NOMO-1 treated with DMSO at 0.1 percent for 48 hours (cell line): ENCODE results near the gene ST6GALNAC3.
"Not testable (repeated sequence)": the region's sequence is repeated elsewhere in the genome, so short reads cannot be mapped to it uniquely, and the experiment has no call there.

ENCODE experiments used
- DNase-seq: peaks from one replicate; lab custom pipeline; 2025; ENCODE audit not compliant: unreplicated experiment; lab: John Stamatoyannopoulos, UW

Gene ST6GALNAC3

GRCh38 chr1:76317299-76317900 is 242.9 kb downstream of the ST6GALNAC3 start:
- DNase-seq: no peak

- peak; percentile 32 for DNase-seq
Observed at GRCh38 chr1:76330991-76331603, 256.6 kb downstream of the ST6GALNAC3 start.

DNA sequence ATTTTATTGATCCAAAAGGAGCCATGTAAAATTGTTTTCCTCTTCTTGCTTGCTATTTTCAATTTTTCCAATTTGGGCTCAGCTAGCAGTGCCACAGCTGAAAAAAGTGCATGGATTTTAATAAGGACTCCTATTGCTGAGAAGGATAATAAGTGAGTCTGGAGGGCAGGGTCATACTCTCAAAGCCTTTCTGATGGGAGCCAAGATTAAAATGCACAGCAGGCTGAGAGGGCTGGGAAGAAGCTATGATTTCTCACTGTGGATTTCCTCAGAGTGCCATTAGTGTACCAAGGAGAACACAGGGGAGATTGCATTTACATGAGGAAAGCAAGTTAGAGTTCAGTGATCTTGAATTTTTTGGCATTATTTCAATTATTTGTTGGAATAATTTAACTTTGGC is 261.3 kb downstream of the ST6GALNAC3 start:
- no peak for DNase-seq

- DNase-seq: no peak
Observed at GRCh38 chr1:76336931-76337371, 262.4 kb downstream of the ST6GALNAC3 start.

DNA sequence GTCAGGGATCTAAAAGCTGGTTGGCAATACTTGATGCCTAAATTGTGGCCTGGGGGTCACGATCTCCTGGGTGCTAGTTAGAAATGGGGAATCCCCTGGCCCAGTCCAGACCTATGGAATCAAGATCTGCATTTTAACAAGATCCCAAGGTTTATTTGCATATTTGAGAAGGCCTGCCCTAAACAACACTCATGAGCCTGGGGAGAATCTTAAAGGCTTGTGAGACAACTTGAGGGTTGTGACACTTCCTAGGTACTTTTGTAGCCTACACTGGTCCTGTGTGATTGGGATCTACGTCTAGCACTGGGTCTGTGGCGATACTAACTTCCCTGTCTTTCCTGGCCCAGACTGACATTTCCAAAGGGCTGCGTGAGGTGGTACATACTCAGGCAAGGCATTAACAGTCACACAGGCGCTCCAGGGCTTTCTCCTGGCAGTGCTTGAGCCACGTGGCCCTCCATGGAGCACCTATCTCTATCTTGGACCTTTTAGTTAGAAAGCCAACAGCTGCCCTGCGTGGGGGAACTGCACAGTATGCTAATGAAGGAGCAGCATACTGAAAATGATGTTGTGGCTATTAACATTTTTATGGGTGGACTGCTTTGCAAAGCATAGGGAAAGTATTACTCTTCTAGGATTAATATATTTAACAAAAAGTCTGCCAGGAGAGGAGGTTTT is 263.1 kb downstream of the ST6GALNAC3 start:
- DNase-seq: no peak

DNA sequence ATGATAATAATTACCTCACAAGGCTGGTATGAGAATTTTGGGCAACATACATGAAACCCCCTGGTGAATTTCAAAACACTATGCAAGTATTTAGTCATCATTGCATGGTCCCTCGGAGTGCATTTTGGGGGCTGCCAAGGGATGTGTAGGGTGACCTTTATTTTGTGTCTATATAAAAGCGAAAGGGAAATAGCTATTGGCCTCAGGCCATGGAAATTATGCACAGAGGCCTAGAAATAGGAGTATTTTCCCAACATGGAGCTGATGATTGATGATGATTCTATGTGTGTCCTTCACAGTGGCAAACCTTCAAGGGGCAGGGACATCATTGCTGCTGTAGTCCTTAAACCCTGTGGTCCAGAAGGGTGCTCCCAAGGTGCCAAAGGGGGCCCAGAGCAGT is 265.5 kb downstream of the ST6GALNAC3 start:
- DNase-seq: no peak

GRCh38 chr1:76341816-76342215 is 267.3 kb downstream of the ST6GALNAC3 start:
- DNase-seq: not testable (repeated sequence)

- DNase-seq: no peak
Observed at GRCh38 chr1:76343356-76343755, 268.8 kb downstream of the ST6GALNAC3 start.

- no peak for DNase-seq
Observed at GRCh38 chr1:76351655-76352054, 277.1 kb downstream of the ST6GALNAC3 start.

- no peak for DNase-seq
Observed at GRCh38 chr1:76352741-76353435, 278.3 kb downstream of the ST6GALNAC3 start.

GRCh38 chr1:76354236-76354635 is 279.7 kb downstream of the ST6GALNAC3 start:
- no peak for DNase-seq

- no peak for DNase-seq
Observed at GRCh38 chr1:76366726-76367125, 292.2 kb downstream of the ST6GALNAC3 start.

GRCh38 chr1:76371941-76372340 is 297.4 kb downstream of the ST6GALNAC3 start:
- no peak for DNase-seq

DNA sequence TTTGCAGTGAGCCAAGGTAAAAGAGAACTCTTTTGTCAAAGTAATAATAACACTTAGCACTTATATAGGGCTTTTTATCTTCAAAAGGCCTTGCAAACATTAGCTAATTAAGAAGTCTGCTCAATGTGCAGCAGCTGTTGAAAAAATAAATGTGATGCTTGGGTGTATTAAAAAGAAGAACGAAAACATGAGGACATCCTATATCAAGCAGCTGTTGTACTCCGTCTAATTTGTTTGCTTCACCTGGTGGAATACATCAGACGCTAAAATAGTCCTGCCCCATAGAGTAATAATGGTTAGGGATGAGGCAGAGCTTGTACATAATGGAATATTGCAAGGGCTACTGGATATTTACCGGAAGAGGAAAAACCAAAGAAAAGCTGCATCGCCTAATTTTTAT is 299.5 kb downstream of the ST6GALNAC3 start:
- no peak for DNase-seq

DNA sequence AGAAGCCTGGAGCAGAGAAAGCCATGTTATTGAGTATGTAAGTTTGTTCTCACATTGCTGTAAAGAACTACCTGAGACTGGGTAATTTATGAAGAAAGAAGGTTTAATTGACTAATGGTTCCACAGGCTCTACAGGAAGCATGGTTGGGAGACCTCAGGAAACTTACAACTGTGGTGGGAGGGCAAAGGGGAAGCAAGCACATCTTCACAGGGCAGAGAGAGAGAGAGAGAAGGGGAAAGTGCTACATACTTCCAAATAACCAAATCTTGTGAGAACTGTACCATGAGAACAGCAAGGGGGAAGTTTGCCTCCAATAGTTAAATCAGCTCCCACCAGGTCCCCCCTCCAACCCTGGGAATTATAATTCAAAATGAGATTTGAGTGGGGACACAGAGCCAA is 302.7 kb downstream of the ST6GALNAC3 start:
- no peak for DNase-seq

- DNase-seq: no peak
Observed at GRCh38 chr1:76379506-76379905, 305.0 kb downstream of the ST6GALNAC3 start.

- DNase-seq: no peak
Observed at GRCh38 chr1:76381450-76382097, 307.0 kb downstream of the ST6GALNAC3 start.

- DNase-seq: no peak
Observed at GRCh38 chr1:76388261-76388660, 313.7 kb downstream of the ST6GALNAC3 start.

DNA sequence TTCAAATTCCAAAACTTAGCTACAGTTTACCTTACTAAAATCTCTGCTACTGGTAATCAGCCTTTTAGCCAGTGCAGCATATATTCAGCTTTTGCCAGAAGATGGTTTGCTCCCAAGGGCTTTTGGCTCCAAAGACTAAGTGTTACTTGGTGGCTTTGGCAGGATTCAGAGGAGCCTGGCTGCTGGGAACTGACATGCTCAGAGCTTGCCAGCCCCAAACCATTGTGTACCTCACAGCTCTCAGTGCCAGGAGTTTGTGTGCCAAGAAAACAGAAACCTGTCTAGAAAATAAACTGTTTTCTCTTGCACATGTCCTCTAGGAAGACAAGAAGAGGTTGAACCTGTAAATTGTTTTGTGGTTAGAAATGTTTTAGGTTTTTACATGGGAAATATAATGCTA is 315.9 kb downstream of the ST6GALNAC3 start:
- DNase-seq: no peak

GRCh38 chr1:76395059-76395458 is 320.5 kb downstream of the ST6GALNAC3 start:
- DNase-seq: no peak

DNA sequence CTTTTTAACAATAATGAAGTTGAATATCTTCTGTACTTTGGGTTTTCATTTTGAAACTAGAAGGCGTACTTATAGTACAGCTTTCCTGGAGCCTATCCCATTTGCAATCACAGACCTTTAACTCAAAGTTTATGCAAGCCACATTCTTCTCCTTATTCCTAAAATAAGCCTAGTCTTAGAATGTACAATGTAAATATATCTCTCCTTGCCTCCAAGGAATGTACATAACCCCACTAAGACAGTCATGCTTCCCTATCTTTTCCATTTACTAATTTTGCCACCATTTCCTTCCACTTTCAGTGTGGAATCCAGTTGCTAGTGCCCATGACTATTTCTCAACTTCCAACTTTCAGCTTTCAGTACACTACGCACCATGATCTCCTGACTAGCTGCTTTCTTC is 327.6 kb downstream of the ST6GALNAC3 start:
- no peak for DNase-seq
